Thyroid gland (tissue), 4 donors: ENCODE results near the gene SERPINB2.

Source experiments
- POLR2A ChIP-seq, 2 donors: fragments of 450-650 bp; IDR thresholded peaks; one replicate each; pipeline ENCODE4 v1.6.1; 2017; ENCODE audit warnings: antibody characterized with exemption in 2 of 2, mild to moderate bottlenecking in 2 of 2, moderate library complexity in 1 of 2
- TF ChIP-seq, protein P1 (sequence below), 6 experiments: fragments of 200-600 bp in 3 of 6; fragments of 450-650 bp in 3 of 6; sonication (generic) in 3 of 6; IDR thresholded peaks; one replicate each; pipeline ENCODE4 v1.5.1; 2016 to 2019; ENCODE audit warnings: antibody characterized with exemption in 6 of 6, mild to moderate bottlenecking in 2 of 6, inconsistent platforms in 1 of 6, moderate library complexity in 1 of 6

DNA sequence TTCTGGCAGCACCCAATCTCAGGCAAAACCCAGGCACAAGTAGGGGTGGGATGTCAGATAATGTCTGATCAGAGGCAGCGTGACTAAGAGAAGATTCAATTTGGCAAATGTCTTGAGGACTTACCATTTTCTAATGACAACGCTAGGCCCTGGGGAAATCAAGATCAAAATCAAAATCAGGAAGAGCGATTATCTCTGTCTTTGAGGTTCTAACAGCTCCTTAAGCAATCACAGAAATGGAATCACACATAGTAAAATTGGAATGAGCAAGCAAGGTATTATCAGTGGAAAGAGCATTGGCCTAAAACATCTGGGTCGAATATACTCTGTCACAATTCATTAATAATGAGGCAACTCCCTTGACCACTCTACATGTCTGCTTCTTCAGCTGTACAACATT, 8.6 kb upstream of the SERPINB2 start:
- TF ChIP-seq, protein P1, sequence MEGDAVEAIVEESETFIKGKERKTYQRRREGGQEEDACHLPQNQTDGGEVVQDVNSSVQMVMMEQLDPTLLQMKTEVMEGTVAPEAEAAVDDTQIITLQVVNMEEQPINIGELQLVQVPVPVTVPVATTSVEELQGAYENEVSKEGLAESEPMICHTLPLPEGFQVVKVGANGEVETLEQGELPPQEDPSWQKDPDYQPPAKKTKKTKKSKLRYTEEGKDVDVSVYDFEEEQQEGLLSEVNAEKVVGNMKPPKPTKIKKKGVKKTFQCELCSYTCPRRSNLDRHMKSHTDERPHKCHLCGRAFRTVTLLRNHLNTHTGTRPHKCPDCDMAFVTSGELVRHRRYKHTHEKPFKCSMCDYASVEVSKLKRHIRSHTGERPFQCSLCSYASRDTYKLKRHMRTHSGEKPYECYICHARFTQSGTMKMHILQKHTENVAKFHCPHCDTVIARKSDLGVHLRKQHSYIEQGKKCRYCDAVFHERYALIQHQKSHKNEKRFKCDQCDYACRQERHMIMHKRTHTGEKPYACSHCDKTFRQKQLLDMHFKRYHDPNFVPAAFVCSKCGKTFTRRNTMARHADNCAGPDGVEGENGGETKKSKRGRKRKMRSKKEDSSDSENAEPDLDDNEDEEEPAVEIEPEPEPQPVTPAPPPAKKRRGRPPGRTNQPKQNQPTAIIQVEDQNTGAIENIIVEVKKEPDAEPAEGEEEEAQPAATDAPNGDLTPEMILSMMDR (IDR thresholded peaks at IDR 0.05): no peak
- no peak for TF ChIP-seq POLR2A (IDR thresholded peaks at IDR 0.05)
